CD4-positive, CD25-positive, alpha-beta regulatory T cell (primary cell): ENCODE data around the gene INTS1. TPM values are rescaled to one million over a fixed set of nuclear protein-coding genes. Genes with fewer than 3 reads are reported as not detected.
A peak's percentile ranks its signal among the peaks of the same experiment; 100 is the strongest.

Experiments
- ATAC-seq, 2 donors: fragments of 150-1000 bp; cut with Tn5 transposase; one replicate each; pipeline ENCODE4 v1.10.0; 2021; ENCODE audit warnings: low read depth in 2 of 2, moderate number of reproducible peaks in 2 of 2, moderate library complexity in 1 of 2
- DNase-seq, 3 donors: peaks; one replicate each; pipeline versions ENCODE4 v3.0.0 to v3.0.0-alpha.2; 2012 to 2022; ENCODE audit warnings: mixed read lengths in 1 of 3
- H3K27ac ChIP-seq: one replicate; pipeline ENCODE4 v1.7.0; 2013; ENCODE audit warnings: mild to moderate bottlenecking, low read length; ENCODE audit not compliant: insufficient read depth, poor library complexity, severe bottlenecking
- H3K27me3 ChIP-seq: one replicate; pipeline ENCODE4 v1.7.0; 2013; ENCODE audit warnings: low read length; ENCODE audit not compliant: control insufficient read depth, insufficient read depth
- H3K36me3 ChIP-seq: one replicate; pipeline ENCODE4 v1.7.0; 2013; ENCODE audit warnings: mild to moderate bottlenecking, low read length, moderate library complexity; ENCODE audit not compliant: control insufficient read depth, insufficient read depth
- H3K4me1 ChIP-seq: 2 replicates; pipeline ENCODE4 v1.7.0; 2013; ENCODE audit warnings: mild to moderate bottlenecking, low read length; ENCODE audit not compliant: insufficient read depth, control insufficient read depth, poor library complexity, severe bottlenecking
- H3K4me3 ChIP-seq: one replicate; pipeline ENCODE4 v1.7.0; 2013; ENCODE audit warnings: low read depth, mild to moderate bottlenecking, low read length, moderate library complexity
- H3K9me3 ChIP-seq, 2 experiments: 1 replicate in 1 of 2; 2 replicates in 1 of 2; pipeline ENCODE4 v1.7.0; 2013; ENCODE audit warnings: low read length in 2 of 2, mild to moderate bottlenecking in 1 of 2, moderate library complexity in 1 of 2; ENCODE audit not compliant: control insufficient read depth in 2 of 2
- H3K27ac Mint-ChIP-seq, 3 donors: one replicate each; pipeline ENCODE4 v1.8.0; 2020 to 2022; ENCODE audit warnings: mild to moderate bottlenecking in 3 of 3, mixed read lengths in 3 of 3, moderate library complexity in 2 of 3
- H3K27me3 Mint-ChIP-seq: one replicate; pipeline ENCODE4 v1.8.0; 2022; ENCODE audit warnings: mild to moderate bottlenecking, mixed read lengths
- H3K36me3 Mint-ChIP-seq: one replicate; pipeline ENCODE4 v1.8.0; 2020; ENCODE audit warnings: mixed read lengths
- H3K4me1 Mint-ChIP-seq, 4 donors: one replicate each; pipeline ENCODE4 v1.8.0; 2020 to 2022; ENCODE audit warnings: mixed read lengths in 4 of 4, mild to moderate bottlenecking in 1 of 4
- H3K4me3 Mint-ChIP-seq, 4 donors: one replicate each; pipeline ENCODE4 v1.8.0; 2020 to 2022; ENCODE audit warnings: mild to moderate bottlenecking in 4 of 4, mixed read lengths in 4 of 4, moderate library complexity in 3 of 4
- H3K9me3 Mint-ChIP-seq, 7 donors: one replicate each; pipeline ENCODE4 v1.8.0; 2020 to 2022; ENCODE audit warnings: mixed read lengths in 7 of 7, mild to moderate bottlenecking in 3 of 7, moderate library complexity in 2 of 7
- polyA plus RNA-seq, 4 donors: library from polyadenylated mRNA; unstranded; fragments of 300-500 nt; fragmentation: Illumina TruSeq; gene quantifications; one replicate each; pipeline ENCODE4 v1.2.3, GENCODE V29; 2021
- total RNA-seq: library from RNA; stranded (reverse); gene quantifications from one replicate; pipeline ENCODE4 v1.2.3, GENCODE V29; 2022

INTS1 gene
- total and polyA plus RNA-seq, 5 donors from 2014 or later = 8.5 to 107 (median 10.3) TPM

DNA sequence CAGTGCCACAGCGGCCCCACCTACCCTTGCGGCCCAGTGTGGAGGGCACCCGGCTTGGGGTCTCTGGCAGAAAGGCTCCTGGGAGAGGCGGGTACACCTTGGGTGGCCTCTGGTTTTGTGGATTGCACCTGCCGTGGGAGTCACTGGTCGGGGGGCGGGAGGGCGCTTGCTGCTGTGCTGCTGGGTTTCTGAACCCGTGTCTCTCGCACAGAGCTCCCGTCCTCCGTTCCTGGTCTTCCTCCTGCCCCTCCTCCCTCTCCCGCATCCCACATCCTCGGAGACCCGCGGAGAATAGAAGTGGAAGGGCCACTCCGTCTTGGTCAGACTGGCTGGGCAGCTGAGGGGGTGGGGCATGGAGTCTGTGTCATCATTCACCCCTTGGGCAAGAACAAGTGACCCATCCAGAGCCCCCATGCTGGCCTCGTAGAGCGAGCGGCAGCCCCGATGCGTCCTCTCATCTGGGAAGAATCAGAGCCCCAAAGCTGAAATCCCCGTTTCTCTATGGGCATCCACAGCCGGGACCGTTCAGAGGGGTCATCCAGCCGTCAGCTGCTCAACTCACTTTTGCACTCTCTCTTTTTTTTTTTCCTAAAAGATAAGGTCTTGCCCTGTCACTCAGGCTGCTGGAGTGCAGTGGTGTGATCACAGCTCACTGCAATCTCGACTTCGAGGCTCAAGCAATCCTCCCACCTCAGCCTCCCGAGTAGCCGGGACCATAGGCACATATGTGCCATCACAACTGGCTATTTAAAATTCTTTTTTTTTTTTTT lies 30.3 kb upstream of the INTS1 start:
- H3K4me1 Mint-ChIP-seq = peaks cover 4 to 45% (median 15%) of the 10 kb centered on the region in 4 donors
- DNase-seq = no peak
- peaks cover 38% of the 10 kb centered on the region for H3K4me1 ChIP-seq
- peaks cover 3% of the 10 kb centered on the region for H3K36me3 Mint-ChIP-seq
- H3K9me3 Mint-ChIP-seq = no peaks in the 10 kb centered on the region
- H3K27me3 ChIP-seq = no peaks in the 10 kb centered on the region
- peak overlapping the region in 2 of 4 donors; percentile 32 to 71 for H3K4me3 Mint-ChIP-seq
- H3K27ac ChIP-seq = no peak overlapping the region
- no peaks in the 10 kb centered on the region for H3K9me3 ChIP-seq
- no peak overlapping the region for H3K27ac Mint-ChIP-seq
- H3K4me3 ChIP-seq = no peak overlapping the region
- H3K27me3 Mint-ChIP-seq = peaks cover 18% of the 10 kb centered on the region
- no peak for ATAC-seq
- peaks cover 11% of the 10 kb centered on the region for H3K36me3 ChIP-seq

DNA sequence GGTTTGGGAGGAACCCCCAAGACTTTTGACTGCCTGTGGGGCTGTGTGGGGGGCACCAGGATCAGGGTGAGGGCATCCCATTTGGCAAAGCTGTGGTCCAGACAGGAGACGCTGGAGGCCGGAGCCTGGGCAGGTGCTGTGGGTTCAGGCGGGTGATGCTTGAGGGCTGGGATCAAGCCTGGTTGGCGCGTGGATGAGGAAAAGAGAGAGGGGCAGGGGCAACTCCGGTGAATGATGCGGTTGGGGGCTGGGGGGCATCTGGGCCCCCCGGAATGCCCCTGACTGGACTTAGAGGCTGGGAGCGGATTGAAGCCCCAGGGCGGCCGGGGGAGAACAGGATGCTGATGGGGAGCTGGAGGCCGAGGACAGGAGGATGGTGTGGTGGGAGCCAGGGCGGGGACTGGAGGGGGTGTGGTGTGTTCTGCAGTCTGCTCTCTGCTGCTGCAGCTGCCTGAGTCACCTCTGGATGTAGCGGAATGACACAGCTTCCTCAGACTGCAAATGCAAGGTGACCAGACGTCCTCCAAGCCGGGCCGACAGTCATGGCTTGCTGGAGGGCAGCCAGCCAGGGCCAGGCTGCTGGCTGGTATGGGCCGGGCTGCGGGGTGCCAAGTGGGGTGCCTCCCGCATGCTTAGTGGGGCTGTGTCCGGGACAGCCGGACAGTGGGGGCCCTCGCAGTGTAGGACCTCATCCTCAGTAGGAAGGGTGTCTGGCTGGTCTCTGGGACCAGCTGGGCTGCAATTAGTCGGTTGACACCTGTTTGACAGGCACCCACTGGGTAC lies 29.5 kb upstream of the INTS1 start:
- peak overlapping the region; percentile 95 for H3K27ac ChIP-seq
- Mint-ChIP-seq H3K36me3 (peaks cover 3% of the 10 kb centered on the region), H3K27me3 (peaks cover 20% of the 10 kb centered on the region), H3K9me3 (no peaks in the 10 kb centered on the region), H3K4me3 (peak overlapping the region; percentile 85 to 99 (median 93)), H3K27ac (peak overlapping the region; percentile 95 to 98 (median 96)), H3K4me1 (peaks cover 4 to 44% (median 15%) of the 10 kb centered on the region in 4 donors)
- DNase-seq (peak in 1 of 3 donors; percentile 46), ATAC-seq (no peak)
- peaks cover 3% of the 10 kb centered on the region for H3K36me3 ChIP-seq
- H3K4me3 ChIP-seq = no peak overlapping the region
- no peaks in the 10 kb centered on the region for H3K27me3 ChIP-seq
- no peaks in the 10 kb centered on the region for H3K9me3 ChIP-seq
- peaks cover 38% of the 10 kb centered on the region for H3K4me1 ChIP-seq

DNA sequence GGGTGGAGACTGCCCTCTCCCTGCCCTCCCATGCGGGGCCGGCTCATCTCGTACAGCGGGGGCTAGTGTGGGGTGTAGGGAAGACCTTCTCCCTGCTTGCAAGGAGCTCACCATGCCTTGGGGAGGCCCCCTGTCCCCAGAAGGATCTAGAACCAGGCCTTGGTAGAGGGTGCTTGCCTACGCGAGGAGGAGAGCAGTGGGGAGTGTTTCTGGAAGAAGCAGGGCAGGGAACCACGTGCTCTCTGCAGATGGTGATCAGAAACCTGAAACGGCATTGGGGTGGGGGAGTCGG lies 29.0 kb upstream of the INTS1 start:
- Mint-ChIP-seq H3K27ac (peak overlapping the region; percentile 95 to 98 (median 96)), H3K27me3 (peaks cover 22% of the 10 kb centered on the region), H3K4me3 (peak overlapping the region; percentile 85 to 99 (median 93)), H3K4me1 (peaks cover 4 to 44% (median 15%) of the 10 kb centered on the region in 4 donors), H3K9me3 (no peaks in the 10 kb centered on the region), H3K36me3 (peaks cover 3% of the 10 kb centered on the region)
- H3K36me3 ChIP-seq = peaks cover 3% of the 10 kb centered on the region
- ATAC-seq (no peak), DNase-seq (no peak)
- peaks cover 38% of the 10 kb centered on the region for H3K4me1 ChIP-seq
- no peaks in the 10 kb centered on the region for H3K27me3 ChIP-seq
- no peaks in the 10 kb centered on the region for H3K9me3 ChIP-seq
- H3K4me3 ChIP-seq = peak overlapping the region; percentile 85
- H3K27ac ChIP-seq = peak overlapping the region; percentile 95

DNA sequence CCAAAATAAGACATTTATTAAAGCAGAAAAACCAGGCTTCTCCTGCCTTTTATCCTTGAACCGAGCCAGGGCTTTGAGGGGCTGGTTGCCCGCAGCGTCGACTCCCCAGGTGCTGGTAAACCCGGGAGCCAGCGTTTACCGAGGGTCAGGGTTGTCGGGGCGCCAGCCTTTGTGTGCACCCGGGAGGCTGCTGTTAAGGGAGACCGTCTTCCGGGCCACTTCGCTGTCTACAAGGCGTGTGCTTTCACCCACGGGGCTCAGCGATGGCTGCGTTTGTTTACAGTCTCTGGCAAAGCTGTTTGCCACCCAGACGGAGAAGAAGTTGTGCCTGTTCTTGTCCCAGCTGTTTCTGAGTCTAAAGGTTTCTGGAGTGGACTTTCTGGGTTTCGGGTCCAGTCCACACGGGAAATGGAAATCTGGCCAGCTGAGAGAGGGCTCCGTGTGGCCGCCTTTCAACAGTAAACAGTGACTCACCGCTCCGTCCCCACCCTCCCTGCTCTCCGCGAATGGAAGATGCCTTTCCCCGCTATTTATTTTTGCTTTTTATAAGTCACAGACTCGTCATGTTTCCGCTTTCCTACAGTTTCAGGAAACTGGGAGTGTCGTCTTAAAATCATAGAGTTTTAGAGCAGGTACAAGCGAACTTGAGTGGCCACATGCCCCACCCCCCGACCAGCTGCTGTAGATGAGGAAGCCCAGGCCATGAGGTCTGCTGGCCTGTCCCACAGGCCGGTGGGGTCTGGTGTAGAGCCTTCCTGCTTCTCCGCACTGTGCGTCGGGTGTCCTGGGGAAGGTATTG lies 28.5 kb upstream of the INTS1 start:
- Histone ChIP-seq H3K36me3 (no peaks in the 10 kb centered on the region), H3K4me1 (peaks cover 38% of the 10 kb centered on the region), H3K9me3 (no peaks in the 10 kb centered on the region), H3K27ac (peak overlapping the region; percentile 95), H3K27me3 (peaks cover 2% of the 10 kb centered on the region), H3K4me3 (peak overlapping the region; percentile 85)
- Mint-ChIP-seq H3K36me3 (no peaks in the 10 kb centered on the region), H3K4me3 (peak overlapping the region; percentile 85 to 99 (median 93)), H3K27ac (peak overlapping the region; percentile 95 to 98 (median 96)), H3K4me1 (peaks cover 4 to 41% (median 15%) of the 10 kb centered on the region in 4 donors), H3K27me3 (peaks cover 22% of the 10 kb centered on the region), H3K9me3 (no peaks in the 10 kb centered on the region)
- ATAC-seq (peak; percentile 50 to 56), DNase-seq (peak; percentile 44 to 80 (median 54))

DNA sequence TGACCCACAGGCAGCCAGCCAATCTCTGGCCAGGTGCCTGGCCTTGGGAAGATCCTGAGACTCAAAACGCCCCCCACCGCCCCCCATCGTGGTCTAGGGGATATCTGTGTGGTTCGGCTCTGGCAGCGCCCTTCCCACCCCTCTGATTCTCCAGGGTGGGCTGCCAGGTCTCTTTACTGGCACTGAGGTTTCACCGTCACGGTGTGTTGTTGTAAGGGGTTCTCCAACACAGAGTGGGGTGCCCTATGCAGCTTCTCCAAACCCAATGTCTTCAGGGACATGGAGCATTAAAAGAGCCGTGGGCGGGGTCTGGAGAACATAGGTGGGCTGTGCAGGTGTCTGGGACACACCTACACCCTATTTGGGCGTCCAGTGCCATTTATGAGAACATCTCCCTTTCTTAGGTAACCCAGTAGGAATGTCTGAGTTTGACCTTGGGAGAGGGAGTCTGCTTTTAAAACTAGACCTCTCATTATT lies 27.8 kb upstream of the INTS1 start:
- Mint-ChIP-seq H3K27me3 (peaks cover 27% of the 10 kb centered on the region), H3K36me3 (no peaks in the 10 kb centered on the region), H3K4me3 (peak overlapping the region; percentile 85 to 99 (median 93)), H3K4me1 (peaks cover 4 to 41% (median 15%) of the 10 kb centered on the region in 4 donors), H3K9me3 (no peaks in the 10 kb centered on the region), H3K27ac (peak overlapping the region; percentile 95 to 98 (median 96))
- ATAC-seq (no peak), DNase-seq (peak in 1 of 3 donors; percentile 28)
- H3K27ac ChIP-seq = peak overlapping the region; percentile 95
- H3K4me1 ChIP-seq = peaks cover 38% of the 10 kb centered on the region
- H3K27me3 ChIP-seq = peaks cover 2% of the 10 kb centered on the region
- H3K9me3 ChIP-seq = no peaks in the 10 kb centered on the region
- H3K36me3 ChIP-seq = no peaks in the 10 kb centered on the region
- H3K4me3 ChIP-seq = peak overlapping the region; percentile 85

DNA sequence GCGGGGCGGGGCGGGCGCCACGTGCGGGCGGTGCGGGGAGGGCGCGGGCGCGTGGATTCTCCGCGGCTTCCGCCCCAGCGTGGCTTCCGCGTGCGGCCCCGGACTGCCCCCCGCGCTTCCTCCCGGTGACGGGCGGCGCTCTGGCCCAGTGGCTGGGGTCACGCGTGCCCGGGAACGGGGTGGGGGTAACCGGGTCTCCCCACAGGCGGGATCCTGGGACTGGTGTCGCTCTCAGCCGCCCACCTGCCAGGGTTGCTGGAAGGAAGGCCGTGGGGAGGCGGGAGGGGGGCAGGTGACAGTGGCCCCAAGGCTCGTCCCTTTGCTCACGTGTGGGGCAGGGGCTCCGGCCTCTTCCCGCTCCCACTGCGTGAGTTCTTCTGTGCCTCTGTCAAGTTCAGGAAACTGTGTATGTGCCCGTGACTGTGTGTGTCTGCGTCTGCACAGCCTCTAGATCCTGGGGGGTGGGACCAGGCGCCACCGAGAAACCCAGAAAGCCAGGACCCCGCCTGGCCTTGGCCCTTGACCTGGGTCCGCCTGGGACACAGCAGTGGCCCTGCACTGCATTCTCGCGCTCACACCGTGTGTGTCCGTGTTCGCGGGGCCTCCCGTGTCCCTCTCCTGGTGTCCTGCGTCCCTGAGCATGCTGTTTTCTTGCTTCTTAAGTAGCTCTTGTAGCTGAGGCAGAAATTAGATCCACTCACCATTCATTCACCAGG lies 27.2 kb upstream of the INTS1 start:
- peak overlapping the region; percentile 95 to 98 (median 96) for H3K27ac Mint-ChIP-seq
- DNase-seq (peak; percentile 60 to 64 (median 62)), ATAC-seq (peak; percentile 24 to 28)
- no peaks in the 10 kb centered on the region for H3K36me3 Mint-ChIP-seq
- peaks cover 4 to 40% (median 15%) of the 10 kb centered on the region in 4 donors for H3K4me1 Mint-ChIP-seq
- Histone ChIP-seq H3K27ac (peak overlapping the region; percentile 95), H3K27me3 (peaks cover 2% of the 10 kb centered on the region), H3K36me3 (no peaks in the 10 kb centered on the region), H3K4me3 (peak overlapping the region; percentile 85), H3K4me1 (peaks cover 38% of the 10 kb centered on the region), H3K9me3 (no peaks in the 10 kb centered on the region)
- H3K9me3 Mint-ChIP-seq = no peaks in the 10 kb centered on the region
- H3K27me3 Mint-ChIP-seq = peaks cover 31% of the 10 kb centered on the region
- peak overlapping the region; percentile 85 to 99 (median 93) for H3K4me3 Mint-ChIP-seq

DNA sequence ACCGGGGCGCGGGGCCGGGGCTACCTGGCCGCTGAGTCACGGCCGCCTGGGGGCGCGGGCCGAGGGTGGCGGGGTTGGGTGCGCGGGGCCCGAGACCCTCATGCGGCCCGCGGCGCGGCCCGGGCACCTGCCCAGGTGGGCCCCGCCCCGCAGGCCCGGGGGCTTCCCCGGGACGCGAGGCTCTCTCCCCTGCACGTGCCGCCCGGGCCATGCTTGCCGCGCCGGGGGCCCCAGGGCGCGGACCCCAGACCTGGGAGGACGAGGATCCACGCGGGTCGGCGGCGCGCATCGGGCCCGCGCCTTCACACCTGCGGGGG lies 26.7 kb upstream of the INTS1 start:
- Mint-ChIP-seq H3K36me3 (no peaks in the 10 kb centered on the region), H3K4me1 (peaks cover 4 to 37% (median 15%) of the 10 kb centered on the region in 4 donors), H3K27me3 (peaks cover 32% of the 10 kb centered on the region), H3K9me3 (no peaks in the 10 kb centered on the region), H3K4me3 (peak overlapping the region in 1 of 4 donors; percentile 88), H3K27ac (no peak overlapping the region)
- Histone ChIP-seq H3K9me3 (no peaks in the 10 kb centered on the region), H3K27me3 (peaks cover 2% of the 10 kb centered on the region), H3K36me3 (no peaks in the 10 kb centered on the region), H3K27ac (peak overlapping the region; percentile 95), H3K4me3 (no peak overlapping the region), H3K4me1 (peaks cover 38% of the 10 kb centered on the region)
- ATAC-seq (peak; percentile 20 to 26), DNase-seq (no peak)
